ENCODE data around the gene LHX4.

DNA sequence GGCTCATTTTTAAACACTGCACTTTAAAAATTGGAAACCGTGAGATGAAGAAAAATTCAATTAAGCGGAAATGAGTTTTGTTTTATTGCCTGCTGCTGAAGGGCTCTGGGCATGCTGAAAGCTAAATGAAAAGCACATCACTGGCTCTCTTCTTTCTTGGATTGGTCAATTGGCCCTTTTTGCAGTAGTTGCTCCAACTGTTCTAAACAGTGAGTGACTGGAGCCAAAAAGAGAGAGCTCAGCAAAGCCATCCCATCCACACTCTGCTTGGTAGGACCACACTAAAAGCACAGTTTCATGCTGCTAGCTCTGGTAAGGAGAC, 48.1 kb downstream of the LHX4 start:
- no peak for TF ChIP-seq EP300 (IDR thresholded peaks at IDR 0.05)
- TF ChIP-seq CTCF (IDR thresholded peaks at IDR 0.05), result no peak
- no peak for TF ChIP-seq POLR2A (IDR thresholded peaks at IDR 0.05)

All from tibial nerve (tissue), 4 donors.